CD4-positive, alpha-beta T cell treated with Interleukin-4 for 1 hour (primary cell): ENCODE data around the gene TOP1.

ENCODE experiments used
- DNase-seq, 2 donors: peaks; one replicate each; pipeline ENCODE4 v3.0.0-alpha.2; 2020 to 2022

TOP1 gene

DNA sequence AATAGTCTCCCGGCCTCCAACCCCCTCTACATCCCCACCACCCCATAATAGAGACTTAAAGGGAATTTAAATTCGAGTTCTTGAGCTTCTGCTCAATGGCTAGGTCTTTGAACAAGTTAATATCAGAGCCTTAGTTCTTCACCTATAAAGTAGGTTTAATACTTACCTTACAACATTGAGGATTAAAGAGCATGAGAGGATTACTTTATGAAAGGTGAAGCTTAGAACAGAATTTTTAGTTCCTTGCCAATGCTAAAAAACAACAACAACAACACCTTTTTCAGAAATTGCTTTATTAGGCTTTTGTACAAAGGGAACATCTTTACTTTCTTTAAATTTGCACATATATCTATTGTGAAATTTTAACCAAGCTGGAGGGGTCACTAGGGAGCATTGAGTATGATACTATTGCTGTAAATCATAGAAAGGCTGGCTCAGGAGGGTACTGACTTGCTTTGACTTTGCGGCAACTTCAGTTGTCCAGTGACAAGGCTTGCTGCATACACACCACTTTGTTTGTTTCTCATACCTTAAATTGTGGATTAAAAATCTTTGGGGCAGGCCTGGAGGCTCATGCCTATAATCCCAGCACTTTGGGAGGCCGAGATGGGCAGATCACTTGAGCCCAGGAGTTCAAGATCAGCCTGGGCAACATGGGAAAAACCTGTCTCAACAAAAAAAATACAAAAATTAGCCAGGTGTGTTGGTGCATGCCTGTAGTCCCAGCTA is 9.7 kb downstream of the TOP1 start:
- DNase-seq = no peak

DNA sequence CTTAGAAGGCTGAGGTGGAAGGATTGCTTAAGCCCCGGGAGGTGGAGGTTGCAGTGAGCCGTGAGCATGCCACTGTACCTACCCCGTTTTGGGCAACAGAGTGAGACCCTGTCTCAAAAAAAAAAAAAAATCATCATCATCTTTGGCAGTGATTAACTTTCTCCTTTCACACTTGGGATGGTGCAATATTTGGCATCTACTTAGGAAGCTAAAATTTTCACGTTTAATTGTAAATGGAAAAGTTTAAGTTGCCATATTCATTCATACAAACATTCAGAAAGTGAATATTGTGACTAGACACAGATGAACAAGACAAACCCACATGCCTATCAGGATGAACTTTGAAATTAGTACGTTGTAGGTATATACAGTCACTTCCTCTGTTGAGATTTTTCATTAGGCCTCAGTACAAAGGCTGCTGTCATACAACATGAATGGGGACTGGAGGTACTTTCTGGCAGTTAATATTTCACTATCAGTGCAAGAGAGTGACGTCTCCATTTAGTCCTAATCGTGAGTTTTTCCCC is 10.3 kb downstream of the TOP1 start:
- DNase-seq = no peak

DNA sequence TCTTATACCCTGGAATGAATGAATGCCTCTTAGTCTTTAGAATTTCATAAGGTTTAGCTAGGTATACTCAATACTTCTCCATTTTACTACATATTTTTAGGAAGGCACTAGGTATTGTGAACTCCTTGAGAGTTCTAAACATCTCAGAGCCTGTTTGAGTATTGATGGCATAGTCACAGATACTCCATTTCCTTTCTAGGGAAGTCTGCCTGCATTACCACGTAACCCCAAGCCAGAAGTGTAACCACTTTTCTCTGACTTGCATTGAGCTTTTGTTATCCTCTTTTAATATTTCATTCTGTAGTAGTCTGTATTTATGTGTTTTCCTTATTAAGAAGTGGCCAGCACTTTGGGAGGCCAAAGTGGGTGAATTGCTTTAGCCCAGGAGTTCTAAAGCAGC is 12.2 kb downstream of the TOP1 start:
- DNase-seq = peak in 1 of 2 donors; percentile 36

DNA sequence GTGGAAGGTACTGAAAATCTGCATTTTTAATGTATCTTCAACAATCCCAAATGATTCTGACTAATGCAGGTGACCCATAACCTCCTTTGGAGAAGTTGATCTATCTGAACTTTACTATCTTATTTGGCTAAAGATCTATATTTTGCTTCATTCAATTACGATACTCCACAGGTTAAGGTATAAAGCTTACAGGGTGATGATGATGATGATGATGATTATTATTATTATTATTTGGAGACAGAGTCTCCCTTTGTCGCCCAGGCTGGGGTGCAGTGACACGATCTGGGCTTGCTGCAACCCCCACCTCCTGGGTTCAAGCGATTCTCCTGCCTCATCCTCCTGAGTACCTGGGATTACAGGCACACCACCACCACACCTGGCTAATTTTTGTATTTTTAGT is 13.1 kb downstream of the TOP1 start:
- DNase-seq = no peak

DNA sequence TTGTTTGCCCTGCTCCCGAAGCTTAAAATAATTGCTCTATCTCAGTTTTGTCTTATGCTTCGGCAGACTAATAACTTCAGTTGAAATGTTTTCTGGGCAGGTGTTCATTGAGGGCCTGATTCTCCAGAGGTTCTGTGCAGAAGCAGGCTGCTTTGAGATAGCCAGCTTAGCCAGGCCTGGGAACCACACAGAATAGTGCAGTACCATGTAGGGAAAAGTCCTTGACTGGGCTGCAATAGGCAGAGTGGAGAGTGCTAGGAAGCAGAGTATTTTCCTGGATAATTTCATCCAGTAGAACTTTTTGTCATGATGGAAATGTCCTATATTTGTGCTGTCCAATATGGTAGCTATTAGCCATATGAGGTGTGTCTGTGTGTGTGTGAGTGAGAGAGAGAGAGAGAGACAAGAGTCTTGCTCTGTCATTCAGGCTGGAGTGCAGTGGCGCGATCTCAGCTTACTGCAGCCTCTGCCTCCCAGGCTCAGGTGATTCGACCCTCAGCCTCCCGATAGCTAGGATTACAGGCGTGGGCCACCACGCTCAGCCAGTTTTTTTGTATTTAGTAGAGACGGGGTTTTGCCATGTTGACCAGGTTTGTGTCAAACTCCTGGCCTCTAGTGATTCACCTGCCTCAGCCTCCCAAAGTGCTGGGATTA is 15.9 kb downstream of the TOP1 start:
- DNase-seq = no peak

DNA sequence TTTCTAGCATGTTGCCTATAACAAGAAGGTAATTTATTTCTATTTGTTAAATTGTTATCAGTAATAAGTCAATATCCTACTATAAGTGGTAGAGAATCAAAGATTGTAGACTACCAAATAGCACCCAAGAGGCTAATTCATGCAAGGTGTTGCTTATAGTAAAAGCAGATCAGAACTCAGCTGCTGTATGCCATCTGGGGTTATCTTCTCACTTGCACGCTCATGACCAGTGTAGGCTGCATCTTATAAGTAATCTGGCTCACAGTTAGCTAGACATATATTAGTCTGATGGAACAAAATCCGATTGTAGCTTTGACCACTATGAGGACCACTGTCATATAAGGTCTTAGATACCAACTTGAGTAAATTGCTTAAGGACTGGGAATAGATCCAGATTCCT is 17.0 kb downstream of the TOP1 start:
- no peak for DNase-seq

DNA sequence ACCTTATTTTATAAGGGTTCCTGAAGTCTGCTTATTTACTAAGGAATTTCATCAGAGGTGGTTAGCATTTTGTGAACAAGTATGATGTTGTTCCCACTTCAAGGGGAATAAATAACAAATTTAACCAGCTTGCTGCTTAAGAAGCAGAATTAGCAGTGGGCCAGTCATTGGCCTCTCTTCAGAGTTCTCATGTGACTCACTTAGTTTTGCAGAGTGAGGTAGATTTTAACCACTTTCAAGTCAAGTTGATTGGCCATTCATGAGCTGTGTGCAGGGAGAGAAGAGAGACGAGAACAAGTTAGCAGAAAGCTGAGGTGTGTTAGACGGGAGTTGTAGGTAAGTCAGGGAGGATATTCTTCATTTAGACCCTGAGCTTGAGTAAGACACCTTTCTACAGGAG is 18.1 kb downstream of the TOP1 start:
- DNase-seq = no peak

- no peak for DNase-seq
These were observed 18.8 kb downstream of the TOP1 start for GRCh38 chr20:41047279-41047974.

DNA sequence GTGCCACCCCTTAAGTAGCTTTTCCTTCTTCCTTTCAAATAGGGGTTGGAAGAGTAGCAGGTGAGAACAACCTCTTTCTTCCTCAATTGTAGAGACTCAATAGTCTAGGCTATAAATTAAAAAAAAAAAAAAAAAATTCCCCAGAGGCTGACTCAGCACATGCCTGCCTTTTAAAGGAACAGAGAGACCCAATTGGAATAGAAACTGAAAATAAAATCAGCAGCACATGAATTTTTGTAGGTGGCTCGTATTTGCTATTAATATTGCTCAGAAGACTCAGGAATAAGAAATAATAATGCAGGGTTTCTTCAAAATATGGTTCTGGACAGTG is 19.3 kb downstream of the TOP1 start:
- DNase-seq = peak in 1 of 2 donors; percentile 62

GRCh38 chr20:41048461-41049301 is 20.1 kb downstream of the TOP1 start:
- peak in 1 of 2 donors; percentile 58 for DNase-seq

DNA sequence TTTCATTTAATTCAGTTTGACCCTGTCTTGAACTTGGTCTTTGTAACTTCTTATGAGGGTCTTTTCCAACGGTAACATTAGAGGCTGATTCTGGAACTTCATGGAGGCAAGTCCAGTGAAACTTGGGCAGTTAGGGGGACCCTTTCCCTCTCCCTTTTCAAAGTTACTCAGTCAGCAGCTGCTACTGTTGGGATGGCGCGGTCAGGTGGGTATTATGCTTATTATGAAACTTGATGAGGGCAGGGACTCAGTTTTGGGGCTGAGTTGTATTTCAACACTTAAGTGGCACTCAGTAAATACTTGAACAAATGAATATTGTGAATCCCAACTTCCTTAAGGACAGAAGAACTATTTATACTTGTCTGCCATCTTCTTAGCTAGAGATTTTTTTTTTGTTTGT is 20.8 kb downstream of the TOP1 start:
- no peak for DNase-seq

DNA sequence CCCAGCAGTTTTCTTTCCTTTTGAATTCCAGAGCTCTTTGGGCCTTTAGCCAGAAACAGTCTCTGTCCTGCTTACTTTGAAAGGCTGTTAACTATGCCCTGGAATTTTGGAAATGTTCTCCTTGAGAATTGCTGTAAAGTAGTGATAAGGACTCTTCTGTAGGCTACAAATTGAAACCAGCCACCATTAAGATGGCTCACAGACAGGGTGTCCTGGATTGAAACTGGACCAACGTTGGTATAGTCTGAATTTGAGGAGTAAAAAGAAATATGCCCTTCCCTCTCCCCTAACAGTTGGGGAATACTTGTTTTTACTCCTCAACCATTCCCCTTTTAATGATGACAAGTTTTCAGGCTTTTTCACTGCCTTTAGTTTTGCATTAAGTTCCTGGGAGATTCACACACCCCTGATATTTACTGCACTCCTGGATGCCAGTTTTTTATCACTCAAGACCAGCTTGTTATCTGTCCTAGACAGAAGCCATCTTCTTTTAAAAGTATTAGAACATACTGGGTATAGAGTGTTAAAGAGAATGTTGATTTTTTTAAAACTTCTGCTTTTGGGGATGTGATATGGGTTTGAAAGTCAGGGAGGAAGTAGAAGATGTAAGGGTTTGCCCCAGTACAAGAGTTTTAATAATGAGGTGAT is 21.9 kb downstream of the TOP1 start:
- no peak for DNase-seq

GRCh38 chr20:41051009-41051825 is 22.6 kb downstream of the TOP1 start:
- DNase-seq = no peak

- no peak for DNase-seq
These were observed 24.3 kb downstream of the TOP1 start for GRCh38 chr20:41052742-41053419.

DNA sequence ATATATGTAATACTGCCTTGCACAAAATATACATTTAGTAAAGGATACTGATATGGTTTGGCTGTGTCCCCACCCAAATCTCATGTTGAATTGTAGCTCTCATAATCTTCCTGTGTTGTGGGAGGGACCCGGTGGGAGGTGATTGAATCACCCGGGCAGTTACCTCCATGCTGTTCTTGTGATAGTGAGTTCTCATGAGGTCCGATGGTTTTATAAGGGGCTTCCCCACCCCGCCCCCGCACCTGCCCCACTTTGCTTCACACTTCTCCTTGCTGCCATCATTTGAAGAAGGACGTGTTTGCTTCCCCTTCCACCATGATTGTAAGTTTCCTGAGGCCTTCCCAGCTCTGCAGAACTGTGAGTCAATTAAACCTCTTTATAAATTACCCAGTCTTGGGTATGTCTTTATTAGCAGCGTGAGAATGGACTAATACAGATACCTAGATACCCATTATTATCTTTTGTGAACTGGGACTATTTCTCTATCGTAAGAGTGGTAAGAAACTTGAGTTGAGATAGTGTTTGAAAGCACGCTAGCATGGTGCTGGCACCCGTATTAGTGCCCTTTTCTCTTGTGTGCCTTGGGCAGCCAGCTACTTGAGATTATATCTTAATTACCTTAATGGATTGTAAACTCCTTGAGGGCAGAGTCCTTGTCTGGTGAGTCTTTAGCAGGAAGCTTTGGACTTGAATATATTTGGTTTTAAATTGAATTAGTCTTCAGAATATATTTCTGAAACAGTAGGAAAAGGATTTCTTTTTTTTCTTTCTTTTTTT is 25.6 kb downstream of the TOP1 start:
- no peak for DNase-seq

- DNase-seq = no peak
These were observed 26.2 kb downstream of the TOP1 start for GRCh38 chr20:41054847-41055230.

- no peak for DNase-seq
These were observed 27.1 kb downstream of the TOP1 start for GRCh38 chr20:41055679-41056078.

- no peak for DNase-seq
These were observed 29.5 kb downstream of the TOP1 start for GRCh38 chr20:41057999-41058673.
